EL (cell line): Measurements from ENCODE around the gene PAPOLA.
A peak's percentile ranks its signal among the peaks of the same experiment; 100 is the strongest.

ENCODE experiments used
- DNase-seq: peaks from one replicate; pipeline ENCODE4 v3.0.0-alpha.2; 2016

PAPOLA gene

GRCh38 chr14:96568621-96569020, 66.4 kb downstream of the PAPOLA start:
- DNase-seq: no peak

DNA sequence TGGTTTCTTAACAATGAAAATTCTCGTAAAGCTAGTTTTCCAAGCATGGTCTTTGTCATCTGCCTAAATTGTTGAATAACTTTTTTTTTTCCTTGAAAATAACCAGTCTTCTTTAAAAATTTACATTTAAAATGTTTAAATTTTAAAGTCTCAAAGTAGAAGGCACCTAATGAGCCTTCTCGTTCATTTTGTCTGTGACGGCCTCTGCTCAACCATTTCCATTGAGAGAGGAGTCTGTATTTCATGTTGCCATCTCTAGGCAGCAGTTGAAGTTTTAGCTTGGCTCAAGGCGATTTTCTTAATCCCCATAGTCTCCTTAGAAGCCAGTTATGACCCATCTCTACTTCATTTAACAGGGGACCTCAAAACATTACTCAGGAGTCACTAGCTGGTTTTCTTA, 69.1 kb downstream of the PAPOLA start:
- DNase-seq: no peak

DNA sequence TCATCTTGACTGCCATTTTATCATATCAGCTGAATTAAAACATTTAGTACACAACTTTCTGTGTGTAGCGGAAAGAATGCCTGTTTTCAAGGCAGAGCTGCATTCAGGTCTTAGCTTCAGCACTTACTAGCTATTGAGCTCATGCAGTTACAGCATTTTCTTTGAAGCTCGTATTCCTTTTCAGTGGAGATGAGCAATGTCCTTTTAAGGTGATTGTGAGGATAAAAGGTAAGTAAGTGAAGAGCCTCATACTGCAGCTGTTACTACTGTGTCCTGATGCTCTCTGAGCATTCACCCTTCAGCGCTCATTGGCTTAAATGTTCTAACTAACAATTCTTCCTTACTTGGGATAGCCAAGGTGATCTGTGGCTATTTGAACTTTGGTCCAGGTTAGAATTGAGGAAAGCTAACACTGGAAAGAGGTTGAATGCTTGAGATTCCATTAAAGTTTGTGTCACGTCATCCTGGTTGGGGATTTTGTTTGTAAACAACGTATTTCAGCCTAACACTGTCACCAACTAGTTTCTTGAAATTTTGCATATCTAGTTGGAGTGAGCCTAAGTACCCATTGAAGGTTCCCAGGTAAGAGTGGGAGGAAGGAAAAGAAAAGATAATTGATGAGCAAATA, 71.4 kb downstream of the PAPOLA start:
- DNase-seq: no peak

DNA sequence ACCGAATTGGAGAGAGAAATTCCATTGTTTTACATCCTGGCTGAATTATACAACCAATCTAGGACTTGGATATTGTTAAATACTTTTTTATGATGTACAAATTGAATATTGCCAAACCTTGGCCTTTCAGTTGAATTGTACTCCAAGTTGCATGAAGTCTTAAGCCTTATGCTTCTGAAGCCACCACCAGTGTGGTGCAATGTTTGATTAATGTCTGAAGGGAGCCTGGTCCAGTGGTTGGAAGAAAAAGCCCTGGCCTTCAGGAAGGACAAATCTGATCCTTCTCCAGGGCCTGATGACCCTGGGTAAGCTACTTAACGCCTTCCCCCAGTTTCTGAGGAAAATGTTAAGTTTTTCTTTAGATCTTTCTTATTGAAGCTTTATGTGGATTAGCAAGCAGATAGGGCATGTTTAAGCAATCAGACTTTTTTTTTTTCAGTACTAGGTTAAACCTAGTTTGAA, 72.0 kb downstream of the PAPOLA start:
- DNase-seq: no peak

DNA sequence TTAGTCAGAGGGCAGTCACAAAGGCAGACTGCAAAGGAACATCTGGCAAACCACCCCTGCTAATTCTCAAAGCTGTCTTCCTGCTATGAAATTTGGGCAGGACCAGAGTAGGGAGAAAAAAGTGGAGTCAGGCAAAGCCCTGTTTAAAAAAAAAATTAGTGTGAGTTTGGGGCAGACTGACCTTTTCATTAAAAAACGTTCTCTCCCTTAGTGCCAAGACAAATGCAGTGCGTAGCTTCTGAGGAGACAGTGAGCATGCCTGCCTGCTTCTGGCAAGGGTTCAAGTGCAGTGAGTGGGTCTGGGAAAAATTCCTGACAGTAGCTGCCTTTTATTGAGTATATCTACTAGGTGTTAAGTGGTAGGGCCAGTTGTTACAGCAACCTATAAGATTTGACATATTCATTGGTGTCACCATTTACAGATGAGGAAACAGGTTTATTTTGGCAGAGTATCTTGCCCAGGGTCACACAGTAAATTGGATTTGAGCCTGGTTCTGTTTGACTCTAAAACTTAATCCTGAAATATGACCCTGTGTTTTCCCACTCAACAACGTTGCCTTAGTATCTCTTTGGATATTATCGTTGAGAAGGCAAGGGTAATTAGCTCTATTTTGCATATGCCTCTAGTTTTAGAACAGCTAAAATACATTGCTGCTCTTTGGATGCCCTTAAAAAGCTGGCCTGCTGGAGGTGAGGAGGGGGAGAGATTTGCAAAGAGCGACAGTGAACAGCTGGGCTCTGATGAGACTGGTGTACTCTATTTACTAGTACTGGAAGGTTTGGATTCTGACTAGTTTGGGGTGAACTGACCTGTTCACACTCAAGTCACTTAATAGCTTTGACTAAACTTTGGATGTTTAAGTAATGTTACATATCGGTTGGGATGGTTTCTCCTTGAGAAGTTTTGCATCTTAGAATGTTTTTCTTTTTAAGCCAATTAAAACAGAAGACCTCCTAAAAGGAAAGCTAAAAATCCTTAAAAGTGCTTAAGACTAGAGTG, 72.8 kb downstream of the PAPOLA start:
- DNase-seq: peak; percentile 19

DNA sequence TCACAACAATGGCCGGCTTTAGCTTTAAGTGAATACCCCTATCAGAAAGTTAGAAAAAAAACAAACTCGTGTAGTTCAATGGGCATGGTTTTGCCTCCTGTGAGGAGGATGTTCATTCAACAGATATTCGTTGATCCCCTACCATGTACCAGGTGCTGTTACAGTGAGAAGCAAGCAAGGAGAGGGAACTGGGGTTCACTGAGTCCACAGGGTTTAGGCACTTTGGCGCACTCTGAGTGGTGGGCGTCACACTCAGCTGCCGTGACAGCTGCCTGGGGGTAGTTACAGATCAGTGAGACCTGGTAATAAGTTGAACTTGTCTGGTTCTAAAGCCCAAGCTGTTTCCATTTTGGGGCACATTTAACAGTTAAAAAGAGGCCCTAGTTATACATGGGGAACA, 74.2 kb downstream of the PAPOLA start:
- DNase-seq: no peak

DNA sequence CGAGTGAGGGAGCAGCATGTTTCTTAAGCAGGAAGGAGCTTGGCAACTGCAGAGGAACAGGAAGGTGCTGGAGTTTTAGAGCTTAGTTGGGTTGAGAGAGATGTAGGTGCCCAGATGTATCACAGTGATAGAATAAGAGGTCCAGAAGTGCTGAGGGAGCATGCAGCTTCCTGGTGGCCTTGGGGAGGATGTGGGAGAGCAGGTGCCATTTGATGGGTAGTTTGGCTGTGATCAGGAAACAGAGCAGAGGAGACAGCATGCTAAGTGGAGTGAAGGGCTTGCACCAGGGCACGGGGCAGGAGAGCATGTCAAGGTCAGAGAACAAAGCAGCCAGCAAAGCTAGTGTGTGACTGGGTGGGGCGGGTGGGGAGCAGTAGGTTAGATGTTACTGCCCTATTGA, 74.8 kb downstream of the PAPOLA start:
- DNase-seq: no peak

DNA sequence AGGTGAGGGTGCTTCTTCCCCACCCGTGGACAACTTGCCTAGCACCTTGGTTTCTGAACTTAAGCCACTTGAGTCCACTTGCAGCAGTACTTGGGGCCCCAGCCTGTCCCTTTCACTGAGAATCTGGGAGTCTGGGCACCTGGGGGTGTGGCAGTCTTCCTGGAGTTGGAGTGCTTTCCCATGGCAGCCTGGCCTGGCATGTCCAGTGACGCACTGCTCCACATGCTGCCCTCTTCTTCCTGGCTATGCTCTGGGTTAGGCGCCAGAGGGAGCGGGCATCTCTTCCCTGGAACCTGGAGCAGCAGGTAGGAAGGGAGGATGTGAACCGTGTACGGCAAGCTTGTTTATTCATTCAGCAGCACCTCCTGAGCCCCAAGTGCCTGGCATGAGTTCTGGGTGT, 76.4 kb downstream of the PAPOLA start:
- no peak for DNase-seq

DNA sequence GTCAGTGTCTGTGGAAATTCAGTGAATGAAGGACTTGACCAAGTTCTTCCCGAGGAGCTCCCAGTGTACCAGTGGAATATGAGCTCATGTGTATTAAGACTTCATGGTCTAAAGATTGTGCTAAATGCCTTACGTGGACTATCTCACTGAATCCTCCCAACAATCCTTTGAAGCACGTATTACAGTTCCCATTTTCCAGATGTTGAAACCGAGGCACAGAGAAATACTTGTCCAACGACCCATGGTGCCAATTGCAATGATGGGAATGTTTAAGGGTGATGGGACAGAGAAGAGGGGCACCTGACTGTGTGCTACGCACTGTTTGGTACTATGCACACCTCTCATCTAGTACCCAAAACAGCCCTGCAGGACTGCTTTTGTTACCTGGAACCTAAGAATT, 77.2 kb downstream of the PAPOLA start:
- no peak for DNase-seq

GRCh38 chr14:96579855-96580254, 77.7 kb downstream of the PAPOLA start:
- no peak for DNase-seq

DNA sequence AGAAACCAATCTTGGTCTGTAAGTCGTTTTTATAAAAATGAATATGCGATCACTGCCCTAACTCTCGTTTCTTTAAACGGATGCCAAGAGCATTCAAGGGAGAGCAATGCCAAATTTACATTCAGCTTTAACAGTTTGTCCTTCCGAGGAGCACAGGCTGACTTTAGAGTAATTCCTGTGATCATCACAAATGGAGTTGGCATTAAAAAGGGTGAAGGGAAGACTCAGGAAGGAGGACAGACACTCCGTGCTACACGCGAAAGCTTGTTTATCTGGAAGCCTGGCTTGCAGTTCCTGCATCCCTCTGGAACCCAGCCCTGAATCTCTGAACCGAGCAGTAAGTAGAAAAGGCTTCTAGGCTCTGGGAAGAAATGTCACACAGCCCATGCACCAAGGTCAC, 78.4 kb downstream of the PAPOLA start:
- DNase-seq: no peak

DNA sequence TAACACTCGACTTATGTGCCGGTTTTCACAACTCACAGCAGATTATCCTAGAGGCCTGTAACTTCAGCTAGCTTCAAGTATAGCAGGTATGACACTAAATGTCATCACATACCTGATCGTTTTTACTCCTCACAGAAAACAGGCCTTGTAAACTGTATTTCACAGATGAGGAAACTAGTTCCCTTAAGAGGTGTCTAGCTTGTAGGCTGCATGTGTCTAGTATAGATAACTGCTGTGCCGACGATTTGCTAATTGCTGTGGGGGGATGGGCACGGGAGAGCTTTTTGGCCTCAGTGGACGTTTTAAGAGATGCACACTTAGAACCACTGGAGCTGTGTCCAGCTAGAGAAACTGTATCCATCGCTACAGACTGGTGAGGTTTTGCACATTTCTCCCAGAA, 78.8 kb downstream of the PAPOLA start:
- no peak for DNase-seq

- no peak for DNase-seq
Measured at GRCh38 chr14:96581902-96582301, 79.7 kb downstream of the PAPOLA start.

DNA sequence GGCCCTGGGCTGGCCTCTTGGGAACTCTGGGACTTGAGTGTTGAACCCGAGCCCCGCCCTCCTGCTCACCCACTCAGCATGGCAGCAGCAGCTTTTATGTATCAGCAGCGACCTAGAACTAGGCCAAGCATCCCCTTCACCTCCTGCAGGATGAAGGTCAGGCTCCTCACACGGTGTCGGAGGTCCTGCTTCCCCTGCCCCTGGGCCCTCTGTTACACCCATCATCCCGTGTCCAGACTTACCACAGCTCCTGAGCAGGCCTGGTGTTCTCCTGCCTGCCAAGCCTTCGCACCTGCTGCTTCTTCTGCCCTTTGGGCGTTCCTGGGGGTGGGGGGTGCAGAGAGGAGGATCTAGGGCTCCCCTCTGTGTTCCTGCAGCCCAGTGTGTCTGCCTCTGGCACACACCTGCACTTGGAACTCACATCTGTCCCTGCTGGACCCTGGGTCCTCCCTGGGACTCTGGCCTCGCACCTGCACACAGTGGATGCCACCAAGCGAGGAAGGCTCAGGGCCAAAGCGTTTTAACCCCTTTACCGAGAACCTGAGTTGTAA, 80.3 kb downstream of the PAPOLA start:
- DNase-seq: no peak

GRCh38 chr14:96582995-96583394, 80.8 kb downstream of the PAPOLA start:
- DNase-seq: no peak

DNA sequence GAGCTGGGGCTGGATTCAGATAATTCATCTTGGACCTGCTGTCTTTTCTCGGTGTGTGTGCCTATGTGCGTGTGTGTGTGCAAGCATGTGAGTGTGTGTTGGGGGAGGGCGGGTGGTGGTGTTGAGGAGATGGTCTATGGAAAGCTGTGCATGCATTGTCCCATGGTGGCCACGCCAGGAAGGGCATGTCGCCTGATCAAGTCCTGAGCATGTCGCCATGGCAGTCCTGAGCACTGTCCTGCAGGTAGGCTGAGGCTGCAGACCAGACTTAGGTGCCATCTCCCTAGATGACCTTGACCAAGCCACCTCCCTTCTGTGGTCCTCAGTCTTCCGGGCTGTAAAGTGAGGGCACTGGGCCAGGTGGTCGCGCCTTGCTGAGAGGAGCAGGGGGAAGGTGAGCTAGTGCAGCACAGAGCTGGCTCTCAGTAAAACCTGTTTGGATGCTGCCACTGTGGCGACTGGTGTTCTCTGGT, 81.4 kb downstream of the PAPOLA start:
- no peak for DNase-seq

GRCh38 chr14:96584199-96584906, 82.2 kb downstream of the PAPOLA start:
- peak; percentile 9 for DNase-seq

GRCh38 chr14:96584907-96585671, 82.9 kb downstream of the PAPOLA start:
- DNase-seq: no peak

DNA sequence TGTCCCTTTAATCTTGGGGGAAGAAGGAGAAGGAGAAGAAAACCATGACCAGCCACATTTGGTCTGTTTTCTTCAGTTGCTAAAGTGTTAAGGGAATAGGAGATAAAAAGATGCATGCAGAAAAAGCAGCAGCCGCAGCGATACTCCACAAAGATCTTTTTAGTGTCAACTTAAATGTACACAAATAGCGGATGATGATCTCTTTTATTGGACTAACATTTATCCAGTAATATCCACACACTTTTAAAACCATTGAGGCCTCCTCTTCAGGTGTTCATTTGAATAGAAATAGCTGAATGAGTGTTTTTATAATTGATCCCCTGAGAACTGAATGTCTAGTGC, 83.5 kb downstream of the PAPOLA start:
- DNase-seq: no peak

GRCh38 chr14:96586056-96586455, 83.9 kb downstream of the PAPOLA start:
- no peak for DNase-seq

GRCh38 chr14:96586921-96587822, 85.0 kb downstream of the PAPOLA start:
- no peak for DNase-seq
